OCI-LY3 (cell line): ENCODE measurements around the gene BTBD9.

Source experiments
- CTCF ChIP-seq: fragments of 200-600, 300-600 bp; sonication (generic); IDR thresholded peaks from 2 replicates; pipeline ENCODE4 v1.5.1; 2014; ENCODE audit warnings: antibody characterized with exemption, low read length, low read depth
- EZH2phosphoT487 ChIP-seq: fragments of 200-600 bp; shearing (Covaris generic); IDR thresholded peaks from 2 replicates; pipeline ENCODE4 v1.6.1; 2018; ENCODE audit warnings: antibody characterized with exemption, mixed run types, low read depth

DNA sequence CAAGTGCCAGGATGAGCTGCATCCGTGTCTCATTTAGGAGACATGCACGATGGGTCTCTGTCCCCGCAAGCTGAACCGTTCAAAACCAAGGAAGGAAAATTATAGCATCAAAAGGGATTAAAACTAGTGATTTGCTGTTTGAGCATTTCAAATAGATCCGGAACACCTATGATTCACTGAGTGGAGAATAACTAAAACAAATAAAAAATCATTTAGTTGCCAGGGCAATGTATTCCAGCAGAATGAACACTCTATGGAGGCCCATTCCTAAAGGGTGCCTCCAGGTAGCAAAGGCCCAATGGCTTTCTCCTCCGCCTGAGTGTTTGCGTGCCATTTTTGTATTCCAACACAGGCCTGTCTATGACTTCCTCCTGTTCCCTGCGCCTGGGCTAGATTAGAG, 465.4 kb downstream of the BTBD9 start:
- TF ChIP-seq CTCF (no peak), EZH2phosphoT487 (no peak)
